Amygdala (tissue), 56 donors: ENCODE data around the gene RAG1.

Experiments used
- DNase-seq, 56 donors: peaks; one replicate each; lab custom pipeline; 2025; lab: John Stamatoyannopoulos, UW

Gene RAG1

GRCh38 chr11:36627006-36627405 lies 59.2 kb downstream of the RAG1 start:
- no peak for DNase-seq

GRCh38 chr11:36627471-36627870 lies 59.7 kb downstream of the RAG1 start:
- DNase-seq, result no peak

GRCh38 chr11:36628141-36628540 lies 60.3 kb downstream of the RAG1 start:
- DNase-seq, result no peak

GRCh38 chr11:36628765-36629244 lies 61.0 kb downstream of the RAG1 start:
- no peak for DNase-seq
